WI38 (cell line): ENCODE results near the gene GTF3A.
A peak's percentile ranks its signal among the peaks of the same experiment; 100 is the strongest.

Experiments used
- H3K4me3 ChIP-seq: 2 replicates; pipeline ENCODE4 v1.5.1; 2011; ENCODE audit warnings: low read depth, mild to moderate bottlenecking, control low read depth, low read length
- CTCF ChIP-seq: IDR thresholded peaks from 2 replicates; pipeline ENCODE4 v1.5.1; 2012; ENCODE audit warnings: low read depth, mild to moderate bottlenecking, control low read depth, low read length

Gene GTF3A

GRCh38 chr13:27476943-27477703, 52.7 kb downstream of the GTF3A start:
- no peak for TF ChIP-seq CTCF
- no peak overlapping the region for H3K4me3 ChIP-seq

- peak; percentile 70 for TF ChIP-seq CTCF
- H3K4me3 ChIP-seq: no peak overlapping the region
These were observed 57.3 kb downstream of the GTF3A start for GRCh38 chr13:27481766-27482165.

GRCh38 chr13:27482983-27483382, 58.6 kb downstream of the GTF3A start:
- H3K4me3 ChIP-seq: no peak overlapping the region

DNA sequence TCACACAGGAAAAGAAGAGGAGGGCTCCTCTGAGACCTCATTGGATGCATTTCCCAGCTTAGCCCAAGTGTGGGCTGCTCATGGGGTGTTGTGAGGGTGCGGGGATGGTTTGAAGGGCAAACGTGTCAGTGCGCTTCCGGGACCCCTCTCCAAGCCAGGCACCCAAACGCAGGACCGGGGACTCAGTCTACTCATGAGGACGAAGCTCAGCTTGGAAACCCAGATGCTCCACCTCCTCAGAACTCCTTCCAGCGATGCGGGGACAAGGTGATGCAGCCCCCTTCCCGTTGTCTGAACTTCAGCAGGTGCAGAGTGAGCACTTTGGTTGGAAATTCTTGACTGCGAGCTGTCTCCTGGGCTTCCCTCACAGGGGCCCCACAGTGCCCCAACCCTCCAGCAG, 59.0 kb downstream of the GTF3A start:
- no peak for TF ChIP-seq CTCF
- H3K4me3 ChIP-seq: no peak overlapping the region

More at GRCh38 chr13:27482983-27483382, 58.6 kb downstream of the GTF3A start:
- TF ChIP-seq CTCF: no peak
